Vagina (tissue), 2 donors: ENCODE measurements around the gene SRCIN1. TPM values are rescaled to one million over a fixed set of nuclear protein-coding genes. Genes with fewer than 3 reads are reported as not detected.
A peak's percentile ranks its signal among the peaks of the same experiment; 100 is the strongest.

Source experiments
- DNase-seq, 2 donors: peaks; one replicate each; pipeline ENCODE4 v3.0.0-alpha.2; 2017; ENCODE audit errors: extremely low spot score in 2 of 2
- H3K27ac ChIP-seq: fragments of 200-600 bp; sonication (generic); one replicate; pipeline ENCODE4 v1.5.1; 2019
- H3K27me3 ChIP-seq: fragments of 200-600 bp; sonication (generic); one replicate; pipeline ENCODE4 v1.5.1; 2019
- H3K36me3 ChIP-seq, 2 donors: fragments of 200-600 bp; sonication (generic); one replicate each; pipeline ENCODE4 v1.5.1; 2017 to 2019
- H3K4me1 ChIP-seq: fragments of 200-600 bp; sonication (generic); one replicate; pipeline ENCODE4 v1.5.1; 2019
- H3K4me3 ChIP-seq, 2 donors: fragments of 200-600 bp; sonication (generic); 1 replicate in 1 of 2; 2 replicates in 1 of 2; pipeline ENCODE4 v1.5.1; 2016 to 2019
- H3K9me3 ChIP-seq: fragments of 200-600 bp; sonication (generic); one replicate; pipeline ENCODE4 v1.5.1; 2019
- POLR2A ChIP-seq, 2 donors: fragments of 450-650 bp; IDR thresholded peaks; one replicate each; pipeline ENCODE4 v1.6.1; 2017; ENCODE audit warnings: antibody characterized with exemption in 2 of 2, mild to moderate bottlenecking in 2 of 2, moderate library complexity in 2 of 2
- POLR2AphosphoS5 ChIP-seq, 2 donors: sonication (generic); formaldehyde crosslinking; IDR thresholded peaks; one replicate each; pipeline ENCODE4 v1.9.0; 2017; ENCODE audit warnings: antibody characterized with exemption in 2 of 2, mild to moderate bottlenecking in 2 of 2, low read depth in 1 of 2; ENCODE audit not compliant: insufficient read depth in 1 of 2
- intact Hi-C: fragments of 100-400 bp; cut with DNase I; formaldehyde crosslinking; loops from one replicate; pipeline ENCODE4 v1.15.1; 2023
- total RNA-seq: library from RNA; depleted of rRNA; stranded (reverse); fragments of >200 nt; gene quantifications from one replicate; pipeline ENCODE4 v1.2.3, GENCODE V29; 2016
- TF ChIP-seq, protein P1 (sequence below), 3 experiments: fragments of 450-650 bp in 2 of 3; fragments of 200-600 bp in 1 of 3; sonication (generic) in 1 of 3; IDR thresholded peaks; one replicate each; pipeline ENCODE4 v1.5.1; 2017 to 2019; ENCODE audit warnings: antibody characterized with exemption in 3 of 3, mild to moderate bottlenecking in 2 of 3, moderate library complexity in 2 of 3

SRCIN1 gene
- total RNA-seq, 1 donor from 2014 or later: 5.2 TPM

DNA sequence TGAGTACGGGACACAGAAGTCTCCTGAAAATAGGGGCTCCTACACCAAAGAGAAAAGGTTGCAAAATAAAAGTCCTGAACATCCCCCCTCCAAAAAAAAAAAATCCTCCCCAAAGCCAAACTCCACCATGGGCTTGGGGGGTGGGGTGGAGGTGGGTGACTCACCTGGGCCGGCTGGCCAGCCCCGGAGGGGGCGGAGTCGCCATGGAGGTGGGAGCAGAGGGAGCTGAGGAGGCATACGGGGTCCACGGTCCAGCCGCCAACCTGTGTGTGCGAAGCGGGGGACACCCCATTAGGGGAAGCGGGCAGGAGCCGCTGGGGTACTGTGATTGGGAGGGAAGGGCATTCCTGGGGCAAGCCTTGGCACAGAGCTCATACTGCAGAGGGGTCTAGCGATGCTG is 31.0 kb downstream of the SRCIN1 start:
- intact Hi-C loops: no loop called here
- H3K9me3 ChIP-seq: no peaks in the 10 kb centered on the region
- H3K4me1 ChIP-seq: peaks cover 23% of the 10 kb centered on the region
- no peaks in the 10 kb centered on the region for H3K36me3 ChIP-seq
- no peak overlapping the region for H3K4me3 ChIP-seq
- peaks cover 12% of the 10 kb centered on the region for H3K27me3 ChIP-seq
- TF ChIP-seq POLR2AphosphoS5 (IDR thresholded peaks at IDR 0.05; ENCODE audit: insufficient read depth in 1 of 2, low read depth in 1 of 2): no peak
- no peak for TF ChIP-seq POLR2A (IDR thresholded peaks at IDR 0.05)
- TF ChIP-seq, protein P1, sequence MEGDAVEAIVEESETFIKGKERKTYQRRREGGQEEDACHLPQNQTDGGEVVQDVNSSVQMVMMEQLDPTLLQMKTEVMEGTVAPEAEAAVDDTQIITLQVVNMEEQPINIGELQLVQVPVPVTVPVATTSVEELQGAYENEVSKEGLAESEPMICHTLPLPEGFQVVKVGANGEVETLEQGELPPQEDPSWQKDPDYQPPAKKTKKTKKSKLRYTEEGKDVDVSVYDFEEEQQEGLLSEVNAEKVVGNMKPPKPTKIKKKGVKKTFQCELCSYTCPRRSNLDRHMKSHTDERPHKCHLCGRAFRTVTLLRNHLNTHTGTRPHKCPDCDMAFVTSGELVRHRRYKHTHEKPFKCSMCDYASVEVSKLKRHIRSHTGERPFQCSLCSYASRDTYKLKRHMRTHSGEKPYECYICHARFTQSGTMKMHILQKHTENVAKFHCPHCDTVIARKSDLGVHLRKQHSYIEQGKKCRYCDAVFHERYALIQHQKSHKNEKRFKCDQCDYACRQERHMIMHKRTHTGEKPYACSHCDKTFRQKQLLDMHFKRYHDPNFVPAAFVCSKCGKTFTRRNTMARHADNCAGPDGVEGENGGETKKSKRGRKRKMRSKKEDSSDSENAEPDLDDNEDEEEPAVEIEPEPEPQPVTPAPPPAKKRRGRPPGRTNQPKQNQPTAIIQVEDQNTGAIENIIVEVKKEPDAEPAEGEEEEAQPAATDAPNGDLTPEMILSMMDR (IDR thresholded peaks at IDR 0.05): no peak
- H3K27ac ChIP-seq: no peak overlapping the region
- no peak for DNase-seq

DNA sequence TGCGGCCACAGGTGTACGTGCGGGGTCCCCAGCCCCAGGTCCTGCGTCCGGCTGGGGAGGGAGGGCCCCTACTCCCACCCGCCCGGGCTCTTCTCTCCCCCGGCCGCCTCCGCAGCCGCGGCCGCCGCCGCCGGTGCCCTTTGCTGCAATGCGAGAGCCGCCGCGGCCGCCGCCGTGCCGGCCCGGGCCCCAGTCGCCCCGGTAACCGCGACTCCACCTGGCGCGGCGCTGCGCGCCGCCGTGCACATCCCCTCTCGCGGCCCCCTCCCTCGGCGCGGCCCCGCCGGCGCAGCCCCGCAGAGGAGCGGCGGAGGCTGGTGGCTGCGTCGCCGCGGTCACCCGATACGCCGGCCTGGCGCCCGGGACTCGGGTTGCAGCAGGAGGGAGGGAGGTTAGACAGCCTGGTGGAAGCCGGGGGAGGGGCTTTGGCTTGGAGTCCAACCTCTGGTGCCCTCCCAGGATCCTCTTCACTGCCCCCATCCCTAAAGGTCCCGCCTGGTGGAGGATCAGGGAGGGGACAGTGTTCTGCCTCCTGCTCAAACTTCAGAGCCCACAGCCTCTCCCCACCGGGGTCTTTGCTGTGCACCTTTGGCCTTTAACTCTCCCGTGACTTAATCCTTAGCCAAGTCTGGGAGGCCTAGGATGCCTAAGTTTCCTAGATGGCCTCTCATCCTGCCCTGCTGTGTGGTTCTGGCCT is 32.9 kb downstream of the SRCIN1 start:
- Histone ChIP-seq H3K4me1 (peaks cover 12% of the 10 kb centered on the region), H3K9me3 (no peaks in the 10 kb centered on the region), H3K27ac (no peak overlapping the region), H3K36me3 (no peaks in the 10 kb centered on the region), H3K27me3 (peaks cover 6% of the 10 kb centered on the region), H3K4me3 (peak overlapping the region; percentile 25 to 41)
- no peak for TF ChIP-seq POLR2AphosphoS5 (IDR thresholded peaks at IDR 0.05; ENCODE audit: insufficient read depth in 1 of 2, low read depth in 1 of 2)
- TF ChIP-seq POLR2A (IDR thresholded peaks at IDR 0.05): no peak
- TF ChIP-seq, protein P1 (IDR thresholded peaks at IDR 0.05): no peak
- DNase-seq: no peak
- intact Hi-C loops: no loop called here

DNA sequence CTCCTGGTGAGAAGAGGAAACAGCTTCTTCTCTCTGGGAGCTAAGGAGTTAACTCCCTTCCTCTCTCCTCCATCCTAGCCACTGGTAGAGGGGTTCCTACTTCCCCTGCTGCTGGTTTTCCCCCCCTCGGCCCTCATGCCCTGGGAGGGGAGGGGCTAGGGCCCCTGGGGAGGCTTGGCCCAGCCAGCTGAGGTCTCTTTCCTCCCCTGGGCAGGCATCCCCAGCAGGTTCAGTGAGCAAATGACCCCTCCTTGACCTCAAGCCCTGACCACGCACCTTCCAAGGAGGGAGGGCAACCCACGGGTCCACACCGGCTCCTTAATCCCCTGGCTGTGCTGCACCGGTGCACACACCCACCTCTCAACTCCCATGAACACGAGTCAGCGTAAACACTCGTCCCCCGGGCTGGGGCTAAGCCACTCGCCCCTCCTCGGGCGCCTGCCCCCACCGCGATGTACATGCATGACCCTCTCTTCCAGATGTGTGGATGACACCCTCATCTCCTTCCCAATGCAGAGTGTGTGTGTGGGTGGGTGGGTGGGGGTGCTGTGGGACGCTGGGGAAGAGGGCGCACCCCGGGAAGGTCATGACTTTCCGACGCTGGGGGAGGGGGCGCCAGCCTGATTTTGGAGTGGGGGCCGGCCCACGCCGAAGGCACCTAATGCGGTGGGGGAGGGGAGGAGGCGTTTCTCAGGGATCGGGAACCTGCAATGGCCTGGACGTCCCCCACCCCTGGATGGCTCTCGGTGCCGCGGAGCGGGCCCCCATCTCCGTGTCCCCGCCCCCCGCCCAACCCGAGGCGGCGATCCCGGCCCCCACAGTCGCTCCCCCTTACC is 33.7 kb downstream of the SRCIN1 start:
- no peaks in the 10 kb centered on the region for H3K36me3 ChIP-seq
- peaks cover 10% of the 10 kb centered on the region for H3K4me1 ChIP-seq
- peak overlapping the region; percentile 25 to 41 for H3K4me3 ChIP-seq
- no peaks in the 10 kb centered on the region for H3K9me3 ChIP-seq
- DNase-seq: no peak
- intact Hi-C loops: no loop called here
- peaks cover 6% of the 10 kb centered on the region for H3K27me3 ChIP-seq
- no peak overlapping the region for H3K27ac ChIP-seq
- TF ChIP-seq POLR2AphosphoS5 (IDR thresholded peaks at IDR 0.05; ENCODE audit: insufficient read depth in 1 of 2, low read depth in 1 of 2) (no peak), POLR2A (IDR thresholded peaks at IDR 0.05) (no peak)
- TF ChIP-seq, protein P1 (IDR thresholded peaks at IDR 0.05): no peak

DNA sequence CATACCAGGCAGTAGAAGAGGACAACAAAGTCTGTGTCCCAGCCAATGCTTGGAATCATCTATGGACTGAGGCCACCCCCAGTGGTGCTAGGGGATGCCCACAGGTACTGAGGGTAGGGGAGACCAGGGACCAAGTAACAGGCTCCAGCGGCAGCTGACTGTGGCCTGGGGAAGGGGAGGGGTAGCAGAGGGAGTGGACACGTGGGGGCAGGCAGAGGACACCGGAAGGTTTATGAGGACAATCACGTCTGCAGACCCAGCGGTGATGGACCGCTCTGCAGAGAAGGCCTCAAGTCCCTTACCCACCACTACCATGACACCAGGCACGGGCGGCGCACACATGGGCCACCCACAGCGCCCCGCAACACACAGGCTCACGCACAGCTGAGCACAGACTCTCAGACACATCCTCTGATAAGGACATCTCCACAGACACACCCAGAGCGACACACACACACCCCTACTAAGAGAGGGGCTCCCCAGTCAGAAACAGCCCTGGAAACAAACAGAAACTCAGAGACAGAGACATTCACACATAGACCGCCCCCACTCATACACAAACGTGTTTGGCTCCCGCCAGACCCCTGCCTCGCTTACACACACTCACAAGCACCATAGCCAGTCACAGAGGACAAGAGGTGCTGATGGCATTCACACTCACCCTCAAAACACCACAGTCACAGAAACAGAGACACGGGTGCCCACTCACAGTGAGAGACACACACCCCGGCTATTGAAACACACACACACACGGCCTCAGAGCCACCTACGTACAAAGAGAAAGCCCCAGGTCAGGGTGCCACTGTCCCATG is 35.8 kb downstream of the SRCIN1 start:
- peaks cover 10% of the 10 kb centered on the region for H3K4me1 ChIP-seq
- DNase-seq: no peak
- intact Hi-C loops: no loop called here

More for the DNA sequence above, 35.8 kb downstream of the SRCIN1 start:
- no peak for TF ChIP-seq POLR2A (IDR thresholded peaks at IDR 0.05)
- TF ChIP-seq POLR2AphosphoS5 (IDR thresholded peaks at IDR 0.05; ENCODE audit: insufficient read depth in 1 of 2, low read depth in 1 of 2): no peak
- TF ChIP-seq, protein P1 (IDR thresholded peaks at IDR 0.05): no peak
- Histone ChIP-seq H3K36me3 (no peaks in the 10 kb centered on the region), H3K27me3 (peaks cover 6% of the 10 kb centered on the region), H3K4me3 (no peak overlapping the region), H3K27ac (no peak overlapping the region), H3K9me3 (no peaks in the 10 kb centered on the region)
